ENCODE data around the gene NLRC4. TPM values are rescaled to one million over a fixed set of nuclear protein-coding genes. Genes with fewer than 3 reads are reported as not detected.
"Not testable (repeated sequence)": the region's sequence is repeated elsewhere in the genome, so short reads cannot be mapped to it uniquely, and the experiment has no call there.

The NLRC4 gene
- 1 to 10 TPM in 2 of 6 experiments, under 1 TPM in 4; 0.56 to 1.9 (median 0.81) TPM for total RNA-seq
- long read RNA-seq = 0 reads

GRCh38 chr2:32264422-32265105 is at the start of gene NLRC4:
TSS of gene NLRC4 (minus strand) at chr2:32264886. CDS start at chr2:32256775, 8,111 bp downstream.
- Histone ChIP-seq H3K4me3 (no peak within 1 kb of the TSS), H3K36me3 (no peaks in the 10 kb centered on the region), H3K27me3 (no peaks in the 10 kb centered on the region), H3K27ac (peak within 1 kb of the TSS in 2 of 3 donors; percentile 40 to 54), H3K9me3 (no peaks in the 10 kb centered on the region), H3K4me1 (no peaks in the 10 kb centered on the region)
- intact Hi-C loops (cut with DNase I) = no loop called here
- ATAC-seq = peak; percentile 59 to 78 (median 74)
- TF ChIP-seq, protein P1, sequence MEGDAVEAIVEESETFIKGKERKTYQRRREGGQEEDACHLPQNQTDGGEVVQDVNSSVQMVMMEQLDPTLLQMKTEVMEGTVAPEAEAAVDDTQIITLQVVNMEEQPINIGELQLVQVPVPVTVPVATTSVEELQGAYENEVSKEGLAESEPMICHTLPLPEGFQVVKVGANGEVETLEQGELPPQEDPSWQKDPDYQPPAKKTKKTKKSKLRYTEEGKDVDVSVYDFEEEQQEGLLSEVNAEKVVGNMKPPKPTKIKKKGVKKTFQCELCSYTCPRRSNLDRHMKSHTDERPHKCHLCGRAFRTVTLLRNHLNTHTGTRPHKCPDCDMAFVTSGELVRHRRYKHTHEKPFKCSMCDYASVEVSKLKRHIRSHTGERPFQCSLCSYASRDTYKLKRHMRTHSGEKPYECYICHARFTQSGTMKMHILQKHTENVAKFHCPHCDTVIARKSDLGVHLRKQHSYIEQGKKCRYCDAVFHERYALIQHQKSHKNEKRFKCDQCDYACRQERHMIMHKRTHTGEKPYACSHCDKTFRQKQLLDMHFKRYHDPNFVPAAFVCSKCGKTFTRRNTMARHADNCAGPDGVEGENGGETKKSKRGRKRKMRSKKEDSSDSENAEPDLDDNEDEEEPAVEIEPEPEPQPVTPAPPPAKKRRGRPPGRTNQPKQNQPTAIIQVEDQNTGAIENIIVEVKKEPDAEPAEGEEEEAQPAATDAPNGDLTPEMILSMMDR (IDR thresholded peaks at IDR 0.05) = no peak
- TF ChIP-seq POLR2A (IDR thresholded peaks at IDR 0.05) = peak; percentile 25
- DNase-seq = no peak
- 56% methylated on average over 5 of the region's 7 CpGs for WGBS (ENCODE audit: insufficient coverage, low coverage, low lambda C conversion rate, missing lambda C conversion rate)

DNA sequence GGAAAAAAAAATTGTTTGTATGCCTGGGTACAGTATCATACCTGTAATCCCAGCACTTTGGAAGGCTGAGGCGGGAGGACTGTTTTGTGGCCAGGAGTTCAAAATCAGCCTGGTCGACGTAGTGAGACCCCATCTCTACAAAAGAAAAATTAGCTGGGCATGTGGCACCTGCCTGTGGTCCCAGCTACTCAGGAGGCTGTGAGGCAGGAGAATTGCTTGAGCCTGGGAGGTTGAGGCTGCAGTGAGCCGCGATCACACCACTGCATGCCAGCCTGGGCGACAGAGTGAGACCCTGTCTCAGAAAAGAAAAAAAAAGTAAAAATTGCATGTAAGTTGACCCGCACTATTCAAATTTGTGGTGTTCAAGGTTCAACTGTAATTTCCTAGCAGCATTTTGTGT is 45.9 kb upstream of the NLRC4 start:
- no peak overlapping the region for H3K27ac ChIP-seq
- intact Hi-C loops (cut with DNase I) = no loop called here
- no peaks in the 10 kb centered on the region for H3K27me3 ChIP-seq
- H3K4me3 ChIP-seq = no peak overlapping the region
- H3K36me3 ChIP-seq = peaks cover 0 to 4% (median 0%) of the 10 kb centered on the region in 4 donors
- no peak for ATAC-seq
- WGBS (ENCODE audit: insufficient coverage, low coverage, low lambda C conversion rate, missing lambda C conversion rate) = 87% methylated on average over 4 of the region's 7 CpGs
- H3K4me1 ChIP-seq = no peaks in the 10 kb centered on the region
- DNase-seq = no peak
- TF ChIP-seq, protein P1 (IDR thresholded peaks at IDR 0.05) = no peak
- no peak for TF ChIP-seq POLR2A (IDR thresholded peaks at IDR 0.05)
- no peaks in the 10 kb centered on the region for H3K9me3 ChIP-seq

DNA sequence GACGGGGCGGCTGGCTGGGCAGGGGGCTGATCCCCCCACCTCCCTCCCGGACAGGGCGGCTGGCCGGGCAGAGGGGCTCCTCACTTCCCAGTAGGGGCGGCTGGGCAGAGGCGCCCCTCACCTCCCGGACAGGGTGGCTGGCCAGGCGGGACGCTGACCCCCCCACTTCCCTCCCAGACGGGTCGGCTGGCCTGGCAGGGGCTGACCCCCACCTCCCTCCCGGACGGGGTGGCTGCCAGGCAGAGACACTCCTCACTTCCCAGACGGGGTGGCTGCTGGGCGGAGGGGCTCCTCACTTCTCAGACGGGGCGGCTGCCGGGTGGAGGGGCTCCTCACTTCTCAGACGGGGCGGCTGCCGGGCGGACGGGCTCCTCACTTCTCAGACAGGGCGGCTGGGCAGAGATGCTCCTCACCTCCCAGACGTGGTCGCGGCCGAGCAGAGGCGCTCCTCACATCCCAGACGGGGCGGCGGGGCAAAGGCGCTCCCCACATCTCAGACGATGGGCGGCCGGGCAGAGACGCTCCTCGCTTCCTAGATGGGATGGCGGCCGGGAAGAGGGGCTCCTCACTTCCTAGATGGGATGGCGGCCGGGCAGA is 29.4 kb upstream of the NLRC4 start:
- H3K4me3 ChIP-seq; H3K27ac ChIP-seq; DNase-seq; intact Hi-C loops (cut with DNase I); ATAC-seq; H3K4me1 ChIP-seq; H3K9me3 ChIP-seq; H3K27me3 ChIP-seq: not testable (repeated sequence)
- peaks cover 0 to 21% (median 8%) of the 10 kb centered on the region in 4 donors for H3K36me3 ChIP-seq
- WGBS (ENCODE audit: insufficient coverage, low coverage, low lambda C conversion rate, missing lambda C conversion rate) = 93% methylated on average over 3 of the region's 43 CpGs

GRCh38 chr2:32293493-32293892 is 28.8 kb upstream of the NLRC4 start:
- DNase-seq; H3K9me3 ChIP-seq; H3K27ac ChIP-seq; H3K4me3 ChIP-seq; H3K4me1 ChIP-seq; ATAC-seq; intact Hi-C loops (cut with DNase I); H3K27me3 ChIP-seq: not testable (repeated sequence)
- WGBS (ENCODE audit: insufficient coverage, low coverage, low lambda C conversion rate, missing lambda C conversion rate) = 86% methylated on average over 5 of the region's 26 CpGs
- peaks cover 0 to 16% (median 6%) of the 10 kb centered on the region in 4 donors for H3K36me3 ChIP-seq

DNA sequence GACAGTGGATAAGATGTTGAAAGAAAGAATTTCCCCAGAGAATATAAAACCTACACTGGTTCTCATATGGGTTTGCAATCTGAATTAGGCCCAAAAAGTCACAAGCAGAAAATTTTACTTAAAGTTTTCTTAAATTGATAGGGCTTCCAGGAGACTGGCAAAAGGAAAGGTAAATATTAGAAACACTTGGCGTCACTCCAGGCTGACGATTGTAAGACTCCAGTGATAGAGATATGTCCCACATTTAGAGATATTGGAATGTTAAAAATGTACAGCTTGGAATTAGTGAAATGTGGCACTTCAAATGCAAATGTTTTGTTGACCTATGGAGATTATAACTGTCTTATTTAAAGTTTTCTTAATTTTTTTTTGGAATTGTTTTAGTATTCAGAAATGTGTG is 27.1 kb upstream of the NLRC4 start:
- Histone ChIP-seq H3K4me1 (peaks cover 0 to 5% (median 2%) of the 10 kb centered on the region in 4 donors), H3K4me3 (no peak overlapping the region), H3K27ac (no peak overlapping the region), H3K36me3 (peaks cover 0 to 10% (median 4%) of the 10 kb centered on the region in 4 donors), H3K27me3 (no peaks in the 10 kb centered on the region), H3K9me3 (no peaks in the 10 kb centered on the region)
- no peak for TF ChIP-seq POLR2A (IDR thresholded peaks at IDR 0.05)
- TF ChIP-seq, protein P1 (IDR thresholded peaks at IDR 0.05) = no peak
- intact Hi-C loops (cut with DNase I) = no loop called here
- ATAC-seq (peak in 2 of 4 donors; percentile 39 to 47), DNase-seq (no peak)
- WGBS (ENCODE audit: insufficient coverage, low coverage, low lambda C conversion rate, missing lambda C conversion rate) = 40% methylated on average over 2 of the region's 2 CpGs

Measured in right lobe of liver (tissue), 6 donors.